Posterior vena cava (tissue), 2 donors: ENCODE results near the gene MYH7. TPM values are rescaled to one million over a fixed set of nuclear protein-coding genes. Genes with fewer than 3 reads are reported as not detected.

Source experiments
- DNase-seq: peaks from one replicate; pipeline ENCODE4 v3.0.0-alpha.2; 2020; ENCODE audit warnings: low spot score
- intact Hi-C, 2 donors: fragments of 100-400 bp; cut with DNase I; formaldehyde crosslinking; loops; one replicate each; pipeline versions ENCODE4 v1.14.1 to v1.14.2; 2022 to 2023
- total RNA-seq, 2 donors: library from RNA; stranded (reverse); fragmentation: NEBNext Ultra II Directional; extraction: Animal tissue kit (Norgen Biotek cat#: 25700); gene quantifications; one replicate each; pipeline ENCODE4 v1.2.1, GENCODE V29; 2021
- donor health status: DM: yes; HTN: yes; CAD: no.
- donor health status: DM: yes; HTN: yes; CAD: no.

Gene MYH7
- total RNA-seq, 2 donors from 2014 or later: not detected

GRCh38 chr14:23414906-23415820, 20.3 kb downstream of the MYH7 start:
- no peak for DNase-seq
- intact Hi-C loops: no loop called here

- no peak for DNase-seq
Observed at GRCh38 chr14:23414254-23414653, 21.2 kb downstream of the MYH7 start.

GRCh38 chr14:23413681-23414080, 21.8 kb downstream of the MYH7 start:
- intact Hi-C loops: no loop called here

More at GRCh38 chr14:23414254-23414653, 21.2 kb downstream of the MYH7 start:
- intact Hi-C loops: no loop called here

GRCh38 chr14:23411563-23412525, 23.6 kb downstream of the MYH7 start:
- intact Hi-C loops: no loop called here
- DNase-seq: no peak

More at GRCh38 chr14:23413681-23414080, 21.8 kb downstream of the MYH7 start:
- DNase-seq: no peak

- intact Hi-C loops: no loop called here
- DNase-seq: no peak
Observed at GRCh38 chr14:23409966-23410635, 25.4 kb downstream of the MYH7 start.

- intact Hi-C loops: no loop called here
- no peak for DNase-seq
Observed at GRCh38 chr14:23409475-23409874, 26.0 kb downstream of the MYH7 start.

- intact Hi-C loops: no loop called here
- no peak for DNase-seq
Observed at GRCh38 chr14:23408307-23408630, 27.2 kb downstream of the MYH7 start.

- no peak for DNase-seq
- intact Hi-C loops: no loop called here
Observed at GRCh38 chr14:23407516-23408306, 27.7 kb downstream of the MYH7 start, which contains the start of gene MYH6. Gene MYH6, minus strand, starts transcription at chr14:23408273. Its CDS starts 1,050 bp downstream, at chr14:23407223.

- intact Hi-C loops: no loop called here
- no peak for DNase-seq
Observed at GRCh38 chr14:23406725-23407355, 28.6 kb downstream of the MYH7 start.

- no peak for DNase-seq
- intact Hi-C loops: no loop called here
Observed at GRCh38 chr14:23406244-23406643, 29.2 kb downstream of the MYH7 start.

GRCh38 chr14:23405516-23406025, 29.9 kb downstream of the MYH7 start:
- no peak for DNase-seq
- intact Hi-C loops: no loop called here

- DNase-seq: no peak
- intact Hi-C loops: no loop called here
Observed at GRCh38 chr14:23405096-23405495, 30.4 kb downstream of the MYH7 start.

- intact Hi-C loops: no loop called here
- DNase-seq: no peak
Observed at GRCh38 chr14:23404331-23404900, 31.0 kb downstream of the MYH7 start.

- intact Hi-C loops: no loop called here
- no peak for DNase-seq
Observed at GRCh38 chr14:23403908-23404307, 31.6 kb downstream of the MYH7 start.

GRCh38 chr14:23403139-23403438, 32.4 kb downstream of the MYH7 start:
- DNase-seq: no peak
- intact Hi-C loops: no loop called here

GRCh38 chr14:23402296-23403138, 32.9 kb downstream of the MYH7 start:
- no peak for DNase-seq
- intact Hi-C loops: no loop called here

GRCh38 chr14:23401291-23401690, 34.2 kb downstream of the MYH7 start:
- intact Hi-C loops: no loop called here
- no peak for DNase-seq
